Neural progenitor cell (in vitro differentiated cells): ENCODE results near the gene TARBP1.

Experiments
- EZH2 ChIP-seq: fragments of 200-600 bp; sonication (generic); IDR thresholded peaks from 2 replicates; pipeline ENCODE4 v1.6.1; 2017; ENCODE audit warnings: antibody characterized with exemption, mild to moderate bottlenecking, moderate library complexity
- TF ChIP-seq, protein P1 (sequence below): fragments of 200-600 bp; sonication (generic); IDR thresholded peaks from 2 replicates; pipeline ENCODE4 v1.5.1; 2017; ENCODE audit warnings: antibody characterized with exemption, mild to moderate bottlenecking

DNA sequence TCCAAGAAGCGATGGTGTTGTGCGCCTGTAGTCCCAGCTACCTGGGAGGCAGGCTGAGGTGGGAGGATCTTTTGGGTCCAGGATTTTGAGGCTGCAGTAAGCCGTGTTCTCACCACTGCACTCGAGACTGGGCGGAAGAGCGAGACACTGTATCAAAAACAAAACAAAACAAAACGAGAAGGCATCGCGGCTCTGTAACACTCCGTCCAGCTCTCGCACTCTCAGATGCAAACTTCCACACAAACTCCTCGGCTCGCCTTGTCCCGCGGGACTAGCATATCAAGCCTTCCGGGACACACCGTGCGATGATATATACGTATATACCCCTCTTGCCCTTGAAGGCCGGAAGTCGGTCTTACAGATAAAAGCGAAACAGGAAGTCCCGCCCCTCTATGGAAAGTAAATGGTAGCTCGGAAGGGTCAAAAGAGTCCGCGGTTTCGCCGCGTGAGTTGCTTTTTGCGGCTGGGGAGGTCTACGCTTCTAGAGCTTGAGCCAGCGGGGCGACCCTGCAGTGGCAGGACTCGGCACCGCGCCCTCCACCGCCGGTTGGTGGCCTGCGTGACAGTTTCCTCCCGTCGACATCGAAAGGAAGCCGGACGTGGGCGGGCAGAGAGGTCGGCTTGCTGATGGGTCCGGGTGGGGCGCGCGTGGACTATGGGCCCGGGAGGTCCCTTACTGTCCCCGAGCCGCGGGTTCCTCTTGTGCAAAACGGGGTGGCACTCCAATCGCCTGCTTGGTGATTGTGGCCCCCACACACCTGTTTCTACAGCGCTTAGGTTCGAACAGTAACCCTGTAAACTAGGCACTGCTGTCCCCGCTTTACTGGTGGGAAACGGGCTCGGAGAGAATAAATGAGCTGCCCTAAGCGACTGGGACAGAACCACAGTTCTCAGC is 105.7 kb downstream of the TARBP1 start, which contains the start of gene COA6:
- TF ChIP-seq, protein P1, sequence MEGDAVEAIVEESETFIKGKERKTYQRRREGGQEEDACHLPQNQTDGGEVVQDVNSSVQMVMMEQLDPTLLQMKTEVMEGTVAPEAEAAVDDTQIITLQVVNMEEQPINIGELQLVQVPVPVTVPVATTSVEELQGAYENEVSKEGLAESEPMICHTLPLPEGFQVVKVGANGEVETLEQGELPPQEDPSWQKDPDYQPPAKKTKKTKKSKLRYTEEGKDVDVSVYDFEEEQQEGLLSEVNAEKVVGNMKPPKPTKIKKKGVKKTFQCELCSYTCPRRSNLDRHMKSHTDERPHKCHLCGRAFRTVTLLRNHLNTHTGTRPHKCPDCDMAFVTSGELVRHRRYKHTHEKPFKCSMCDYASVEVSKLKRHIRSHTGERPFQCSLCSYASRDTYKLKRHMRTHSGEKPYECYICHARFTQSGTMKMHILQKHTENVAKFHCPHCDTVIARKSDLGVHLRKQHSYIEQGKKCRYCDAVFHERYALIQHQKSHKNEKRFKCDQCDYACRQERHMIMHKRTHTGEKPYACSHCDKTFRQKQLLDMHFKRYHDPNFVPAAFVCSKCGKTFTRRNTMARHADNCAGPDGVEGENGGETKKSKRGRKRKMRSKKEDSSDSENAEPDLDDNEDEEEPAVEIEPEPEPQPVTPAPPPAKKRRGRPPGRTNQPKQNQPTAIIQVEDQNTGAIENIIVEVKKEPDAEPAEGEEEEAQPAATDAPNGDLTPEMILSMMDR, result peak; percentile 2
- TF ChIP-seq EZH2, result no peak
